Thyroid gland (tissue), 4 donors: Measurements from ENCODE around the gene LBX1.

ENCODE experiments used
- CTCF ChIP-seq, 6 experiments: fragments of 200-600 bp in 3 of 6; fragments of 450-650 bp in 3 of 6; sonication (generic) in 3 of 6; IDR thresholded peaks; one replicate each; pipeline ENCODE4 v1.5.1; 2016 to 2019; ENCODE audit warnings: antibody characterized with exemption in 6 of 6, mild to moderate bottlenecking in 2 of 6, inconsistent platforms in 1 of 6, moderate library complexity in 1 of 6
- POLR2A ChIP-seq, 2 donors: fragments of 450-650 bp; IDR thresholded peaks; one replicate each; pipeline ENCODE4 v1.6.1; 2017; ENCODE audit warnings: antibody characterized with exemption in 2 of 2, mild to moderate bottlenecking in 2 of 2, moderate library complexity in 1 of 2

- peak in 3 of 6 experiments; percentile 18 to 63 (median 21) for TF ChIP-seq CTCF (IDR thresholded peaks at IDR 0.05)
- TF ChIP-seq POLR2A (IDR thresholded peaks at IDR 0.05): no peak
Measured at GRCh38 chr10:101238732-101239105, 9.5 kb upstream of the LBX1 start.
